Measurements from ENCODE around the gene FXYD7. TPM values are rescaled to one million over a fixed set of nuclear protein-coding genes. Genes with fewer than 3 reads are reported as not detected.

The FXYD7 gene
- total RNA-seq, 2 donors from 2014 or later, result 1.1 TPM; not detected in 1

DNA sequence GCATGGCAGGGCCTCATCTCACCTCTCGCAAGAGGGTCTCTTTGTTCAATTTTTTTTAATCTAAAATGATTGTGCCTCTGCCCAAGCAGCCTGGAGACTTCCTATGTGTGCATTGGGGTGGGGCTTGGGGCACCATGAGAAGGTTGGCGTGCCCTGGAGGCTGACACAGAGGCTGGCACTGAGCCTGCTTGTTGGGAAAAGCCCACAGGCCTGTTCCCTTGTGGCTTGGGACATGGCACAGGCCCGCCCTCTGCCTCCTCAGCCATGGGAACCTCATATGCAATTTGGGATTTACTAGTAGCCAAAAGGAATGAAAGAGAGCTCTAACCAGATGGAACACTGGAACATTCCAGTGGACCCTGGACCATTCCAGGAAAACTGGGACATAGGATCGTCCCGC is 19.5 kb upstream of the FXYD7 start:
- no peaks in the 10 kb centered on the region for H3K36me3 Mint-ChIP-seq (ENCODE audit: low read depth)
- H3K4me3 Mint-ChIP-seq, result no peak overlapping the region
- no peak for DNase-seq
- no peak overlapping the region for H3K9ac ChIP-seq (ENCODE audit: extremely low read depth, low read length, poor library complexity, severe bottlenecking)
- no peaks in the 10 kb centered on the region for H3K27me3 Mint-ChIP-seq (ENCODE audit: insufficient read depth)
- H3K27ac Mint-ChIP-seq, result no peak overlapping the region
- no peaks in the 10 kb centered on the region for H3K9me3 ChIP-seq (ENCODE audit: control insufficient read depth, low read length)
- no peaks in the 10 kb centered on the region for H3K4me1 ChIP-seq (ENCODE audit: control insufficient read depth, insufficient read depth, low read length)
- no peak overlapping the region for H3K27ac ChIP-seq (ENCODE audit: low read depth, low read length)
- no peaks in the 10 kb centered on the region for H3K4me1 Mint-ChIP-seq
- H3K36me3 ChIP-seq (ENCODE audit: control insufficient read depth, insufficient read depth, low read length), result no peaks in the 10 kb centered on the region
- H3K4me3 ChIP-seq (ENCODE audit: low read length), result no peak overlapping the region
- H3K27me3 ChIP-seq (ENCODE audit: control insufficient read depth, insufficient read depth, low read length, poor library complexity, severe bottlenecking), result no peaks in the 10 kb centered on the region
- TF ChIP-seq, protein P1, sequence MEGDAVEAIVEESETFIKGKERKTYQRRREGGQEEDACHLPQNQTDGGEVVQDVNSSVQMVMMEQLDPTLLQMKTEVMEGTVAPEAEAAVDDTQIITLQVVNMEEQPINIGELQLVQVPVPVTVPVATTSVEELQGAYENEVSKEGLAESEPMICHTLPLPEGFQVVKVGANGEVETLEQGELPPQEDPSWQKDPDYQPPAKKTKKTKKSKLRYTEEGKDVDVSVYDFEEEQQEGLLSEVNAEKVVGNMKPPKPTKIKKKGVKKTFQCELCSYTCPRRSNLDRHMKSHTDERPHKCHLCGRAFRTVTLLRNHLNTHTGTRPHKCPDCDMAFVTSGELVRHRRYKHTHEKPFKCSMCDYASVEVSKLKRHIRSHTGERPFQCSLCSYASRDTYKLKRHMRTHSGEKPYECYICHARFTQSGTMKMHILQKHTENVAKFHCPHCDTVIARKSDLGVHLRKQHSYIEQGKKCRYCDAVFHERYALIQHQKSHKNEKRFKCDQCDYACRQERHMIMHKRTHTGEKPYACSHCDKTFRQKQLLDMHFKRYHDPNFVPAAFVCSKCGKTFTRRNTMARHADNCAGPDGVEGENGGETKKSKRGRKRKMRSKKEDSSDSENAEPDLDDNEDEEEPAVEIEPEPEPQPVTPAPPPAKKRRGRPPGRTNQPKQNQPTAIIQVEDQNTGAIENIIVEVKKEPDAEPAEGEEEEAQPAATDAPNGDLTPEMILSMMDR (conservative IDR thresholded peaks at IDR 0.05), result no peak
- WGBS, 2 experiments (ENCODE audit: insufficient coverage in 1 of 2, insufficient read length in 1 of 2), result 95% methylated on average over 4 to 5 of the region's 5 CpGs
- no peaks in the 10 kb centered on the region for H3K9me3 Mint-ChIP-seq

DNA sequence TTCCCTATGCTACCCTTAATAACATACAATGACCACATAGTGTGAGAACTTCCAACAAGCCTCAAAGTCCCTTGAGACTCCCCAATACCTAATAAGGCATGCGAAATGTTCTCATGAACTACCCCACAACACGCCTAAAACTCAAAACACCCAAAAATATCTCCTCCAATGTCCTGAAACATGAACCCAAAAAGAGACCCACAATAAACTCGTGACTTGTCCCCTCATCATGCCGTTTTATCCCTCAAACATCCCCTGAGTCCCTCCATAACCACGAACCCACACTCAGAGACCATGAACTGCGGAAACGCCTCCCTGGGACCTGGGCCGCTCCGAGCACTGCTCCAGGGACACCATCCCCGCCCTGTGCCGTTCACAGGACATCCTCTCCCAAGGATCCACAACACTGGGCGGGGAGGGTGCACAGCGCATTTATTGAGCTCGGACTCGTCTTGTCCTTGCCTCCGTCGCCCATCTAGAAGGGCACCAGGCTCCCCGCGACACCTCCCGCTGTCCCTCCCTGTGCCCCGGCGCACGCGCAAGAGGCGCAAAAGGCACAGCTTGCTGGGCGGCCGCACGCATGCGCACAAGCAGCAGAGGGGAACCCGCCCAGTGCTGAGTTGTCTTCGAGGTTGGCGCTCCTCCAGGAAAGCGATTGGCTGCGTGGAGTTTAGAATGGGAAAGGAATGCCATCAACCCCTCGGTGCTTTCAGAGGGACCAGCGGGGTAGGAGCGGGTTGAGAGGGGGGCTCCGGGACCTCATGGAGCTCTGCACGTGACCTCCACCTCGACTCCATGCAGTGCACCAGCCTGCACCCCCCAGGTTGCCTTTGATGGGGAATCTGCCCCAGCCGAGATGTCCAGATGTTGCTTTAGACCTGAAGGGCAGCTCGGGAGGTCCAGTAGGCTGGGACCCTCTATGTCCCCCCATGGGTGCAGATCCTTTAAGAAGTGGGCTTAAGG is 18.7 kb upstream of the FXYD7 start:
- Mint-ChIP-seq H3K27me3 (ENCODE audit: insufficient read depth) (no peaks in the 10 kb centered on the region), H3K4me3 (peak overlapping the region; percentile 38), H3K9me3 (no peaks in the 10 kb centered on the region), H3K27ac (no peak overlapping the region), H3K4me1 (no peaks in the 10 kb centered on the region), H3K36me3 (ENCODE audit: low read depth) (no peaks in the 10 kb centered on the region)
- no peaks in the 10 kb centered on the region for H3K9me3 ChIP-seq (ENCODE audit: control insufficient read depth, low read length)
- no peak overlapping the region for H3K27ac ChIP-seq (ENCODE audit: low read depth, low read length)
- 93 to 95% methylated on average over 34 to 42 of the region's 42 CpGs for WGBS, 2 experiments (ENCODE audit: insufficient coverage in 1 of 2, insufficient read length in 1 of 2)
- DNase-seq, result peak; percentile 58
- no peak overlapping the region for H3K4me3 ChIP-seq (ENCODE audit: low read length)
- TF ChIP-seq, protein P1 (conservative IDR thresholded peaks at IDR 0.05), result no peak
- H3K9ac ChIP-seq (ENCODE audit: extremely low read depth, low read length, poor library complexity, severe bottlenecking), result no peak overlapping the region
- H3K4me1 ChIP-seq (ENCODE audit: control insufficient read depth, insufficient read depth, low read length), result no peaks in the 10 kb centered on the region
- no peaks in the 10 kb centered on the region for H3K27me3 ChIP-seq (ENCODE audit: control insufficient read depth, insufficient read depth, low read length, poor library complexity, severe bottlenecking)
- no peaks in the 10 kb centered on the region for H3K36me3 ChIP-seq (ENCODE audit: control insufficient read depth, insufficient read depth, low read length)

DNA sequence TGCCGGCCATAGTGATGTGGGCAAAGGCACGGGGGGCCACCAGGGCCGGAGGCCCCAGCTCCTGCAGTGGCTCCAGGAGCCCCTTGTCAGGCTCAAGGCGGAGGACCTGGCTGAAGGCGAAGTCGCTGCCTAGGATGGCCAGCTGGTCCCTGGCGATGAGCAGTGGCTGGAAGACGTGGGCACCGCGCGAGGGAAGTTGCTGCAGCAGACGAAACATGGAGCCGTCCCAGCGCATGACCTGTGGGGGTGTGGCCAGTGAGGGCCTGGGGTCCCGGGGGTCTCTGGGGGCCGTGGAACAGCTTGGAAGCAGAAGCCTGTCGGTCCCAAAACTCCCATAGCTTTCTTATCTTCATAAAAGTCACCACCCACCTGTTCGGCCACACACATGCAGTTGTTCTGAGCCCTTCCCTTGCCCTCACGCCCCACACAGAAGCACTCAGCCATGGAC is 17.8 kb upstream of the FXYD7 start:
- no peak overlapping the region for H3K9ac ChIP-seq (ENCODE audit: extremely low read depth, low read length, poor library complexity, severe bottlenecking)
- TF ChIP-seq, protein P1 (conservative IDR thresholded peaks at IDR 0.05), result no peak
- Mint-ChIP-seq H3K27me3 (ENCODE audit: insufficient read depth) (no peaks in the 10 kb centered on the region), H3K9me3 (no peaks in the 10 kb centered on the region), H3K27ac (no peak overlapping the region), H3K4me3 (no peak overlapping the region), H3K36me3 (ENCODE audit: low read depth) (no peaks in the 10 kb centered on the region), H3K4me1 (no peaks in the 10 kb centered on the region)
- no peak for DNase-seq
- no peak overlapping the region for H3K4me3 ChIP-seq (ENCODE audit: low read length)
- H3K4me1 ChIP-seq (ENCODE audit: control insufficient read depth, insufficient read depth, low read length), result no peaks in the 10 kb centered on the region
- H3K27me3 ChIP-seq (ENCODE audit: control insufficient read depth, insufficient read depth, low read length, poor library complexity, severe bottlenecking), result no peaks in the 10 kb centered on the region
- H3K9me3 ChIP-seq (ENCODE audit: control insufficient read depth, low read length), result no peaks in the 10 kb centered on the region
- no peaks in the 10 kb centered on the region for H3K36me3 ChIP-seq (ENCODE audit: control insufficient read depth, insufficient read depth, low read length)
- 95 to 98% methylated on average over 17 to 19 of the region's 19 CpGs for WGBS, 2 experiments (ENCODE audit: insufficient coverage in 1 of 2, insufficient read length in 1 of 2)
- no peak overlapping the region for H3K27ac ChIP-seq (ENCODE audit: low read depth, low read length)

Measured in endodermal cell (in vitro differentiated cells).